H1 (cell line): Measurements from ENCODE around the gene ABCF2. TPM values are rescaled to one million over a fixed set of nuclear protein-coding genes. Genes with fewer than 3 reads are reported as not detected.

Experiments used
- CTCF ChIA-PET: fragments of 300-600 bp; sonication (Branson Sonifier 250); formaldehyde crosslinking; loops from one replicate; lab custom pipeline; 2021; ENCODE audit not compliant: partially characterized antibody; lab: Charles Lee
- POLR2A ChIA-PET: fragments of 300-600 bp; sonication (Branson Sonifier 250); formaldehyde crosslinking; loops from one replicate; lab custom pipeline; 2021; ENCODE audit warnings: inconsistent platforms; ENCODE audit not compliant: partially characterized antibody; lab: Charles Lee
- DNase-seq, 2 experiments: peaks; one replicate each; pipeline versions ENCODE4 v3.0.0 to v3.0.0-alpha.2; 2010 to 2022; ENCODE audit warnings: low spot score in 2 of 2, low read depth in 1 of 2, mixed read lengths in 1 of 2
- FAIRE-seq: peaks from 2 replicates; lab custom pipeline; 2011; peaks lifted over from hg19 to GRCh38; lab: Jason Lieb, UNC
- H2AFZ ChIP-seq: 2 replicates; pipeline ENCODE4 v1.8.1; 2012; ENCODE audit warnings: low read length, inconsistent platforms
- H2AK5ac ChIP-seq: 2 replicates; pipeline ENCODE4 v1.6.1; 2013; ENCODE audit warnings: low read depth, low read length
- H2BK120ac ChIP-seq: replicated peaks from 2 replicates; pipeline ENCODE3; 2013; ENCODE audit warnings: low read depth, low read length, inconsistent platforms
- H2BK12ac ChIP-seq: 2 replicates; pipeline ENCODE4 v1.6.1; 2013; ENCODE audit warnings: low read depth, low read length
- H2BK15ac ChIP-seq: 2 replicates; pipeline ENCODE4 v1.6.1; 2013; ENCODE audit warnings: low read length
- H2BK20ac ChIP-seq: 2 replicates; pipeline ENCODE4 v1.6.1; 2013; ENCODE audit warnings: low read length
- H2BK5ac ChIP-seq: 2 replicates; pipeline ENCODE4 v1.6.1; 2013; ENCODE audit warnings: low read depth, low read length
- H3K14ac ChIP-seq: 2 replicates; pipeline ENCODE4 v1.6.1; 2013; ENCODE audit warnings: inconsistent platforms; ENCODE audit not compliant: insufficient read length
- H3K18ac ChIP-seq: 2 replicates; pipeline ENCODE4 v1.6.1; 2013; ENCODE audit warnings: low read length; ENCODE audit errors: extremely low read depth
- H3K23ac ChIP-seq: 2 replicates; pipeline ENCODE4 v1.6.1; 2013; ENCODE audit warnings: inconsistent platforms; ENCODE audit not compliant: insufficient read length
- H3K23me2 ChIP-seq: 2 replicates; pipeline ENCODE4 v1.6.1; 2013; ENCODE audit warnings: low read depth, low read length
- H3K27ac ChIP-seq: 2 replicates; pipeline ENCODE4 v1.6.1; 2011; ENCODE audit warnings: low read depth, low read length, inconsistent platforms
- H3K27me3 ChIP-seq, 4 experiments: replicated peaks in 1 of 4; 1 replicate in 1 of 4; 2 replicates in 3 of 4; pipeline versions ENCODE4 v1.6.1 to v1.8.1; 2011 to 2013; ENCODE audit warnings: low read length in 3 of 4, mild to moderate bottlenecking in 3 of 4, inconsistent platforms in 2 of 4, mixed read lengths in 2 of 4, moderate library complexity in 1 of 4; ENCODE audit not compliant: control insufficient read depth in 3 of 4, insufficient read depth in 3 of 4; ENCODE audit errors: extremely low read depth in 1 of 4
- H3K36me3 ChIP-seq, 4 experiments: 2 replicates each; pipeline versions ENCODE4 v1.6.1 to v1.8.1; 2011 to 2013; ENCODE audit warnings: mild to moderate bottlenecking in 4 of 4, low read length in 3 of 4, moderate library complexity in 2 of 4, control low read depth in 1 of 4, inconsistent platforms in 1 of 4; ENCODE audit not compliant: insufficient read depth in 4 of 4, control insufficient read depth in 2 of 4
- H3K4ac ChIP-seq: replicated peaks from 2 replicates; pipeline ENCODE3; 2013; ENCODE audit warnings: low read length, low read depth, mixed read lengths, inconsistent platforms; ENCODE audit not compliant: insufficient read length
- H3K4me1 ChIP-seq, 4 experiments: replicated peaks in 1 of 4; 1 replicate in 1 of 4; 2 replicates in 3 of 4; pipeline versions ENCODE4 v1.6.1 to v1.8.1; 2011 to 2013; ENCODE audit warnings: low read length in 3 of 4, inconsistent platforms in 2 of 4, mixed read lengths in 1 of 4; ENCODE audit not compliant: insufficient read depth in 4 of 4, control insufficient read depth in 3 of 4
- H3K4me2 ChIP-seq, 2 experiments: 2 replicates each; pipeline versions ENCODE4 v1.6.1 to v1.8.1; 2011 to 2013; ENCODE audit warnings: low read depth in 2 of 2, low read length in 2 of 2, control low read depth in 1 of 2, inconsistent platforms in 1 of 2, mild to moderate bottlenecking in 1 of 2; ENCODE audit not compliant: insufficient read depth in 1 of 2
- H3K4me3 ChIP-seq, 4 experiments: fragments of 200-600, 300-600 bp in 1 of 4; sonication (generic), shearing (Covaris generic), sonication (Bioruptor Twin) in 1 of 4; 2 replicates each; pipeline versions ENCODE4 v1.5.1 to v1.8.1; 2011 to 2016; ENCODE audit warnings: low read length in 4 of 4, low read depth in 3 of 4, control low read depth in 2 of 4, inconsistent platforms in 2 of 4, mild to moderate bottlenecking in 2 of 4, mixed read lengths in 1 of 4, moderate library complexity in 1 of 4; ENCODE audit not compliant: insufficient read depth in 2 of 4; ENCODE audit errors: extremely low read depth in 1 of 4
- H3K56ac ChIP-seq: replicated peaks from 2 replicates; pipeline ENCODE3; 2013; ENCODE audit warnings: low read depth, mild to moderate bottlenecking, mixed read lengths, low read length, inconsistent platforms; ENCODE audit not compliant: insufficient read length
- H3K79me1 ChIP-seq: 2 replicates; pipeline ENCODE4 v1.6.1; 2013; ENCODE audit warnings: low read depth, low read length, control low read depth
- H3K79me2 ChIP-seq, 2 experiments: 2 replicates each; pipeline versions ENCODE4 v1.6.1 to v1.8.1; 2012 to 2013; ENCODE audit warnings: low read length in 2 of 2, mild to moderate bottlenecking in 2 of 2, inconsistent platforms in 1 of 2; ENCODE audit not compliant: insufficient read depth in 2 of 2, control insufficient read depth in 1 of 2
- H3K9ac ChIP-seq, 4 experiments: replicated peaks in 1 of 4; 1 replicate in 1 of 4; 2 replicates in 3 of 4; pipeline versions ENCODE4 v1.6.1 to v1.8.1; 2011 to 2013; ENCODE audit warnings: low read depth in 3 of 4, low read length in 3 of 4, control low read depth in 2 of 4, mild to moderate bottlenecking in 2 of 4, moderate library complexity in 2 of 4, inconsistent platforms in 1 of 4; ENCODE audit errors: extremely low read depth in 1 of 4
- H3K9me3 ChIP-seq, 2 experiments: 2 replicates each; pipeline versions ENCODE4 v1.6.1 to v1.8.1; 2012 to 2013; ENCODE audit warnings: mild to moderate bottlenecking in 2 of 2, moderate library complexity in 2 of 2, control low read depth in 1 of 2, inconsistent platforms in 1 of 2, low read depth in 1 of 2, low read length in 1 of 2, mixed read lengths in 1 of 2; ENCODE audit not compliant: insufficient read depth in 2 of 2
- H4K20me1 ChIP-seq, 2 experiments: replicated peaks in 1 of 2; 2 replicates each; pipeline versions ENCODE3 to v1.8.1; 2011 to 2013; ENCODE audit warnings: inconsistent platforms in 2 of 2, low read length in 2 of 2, mild to moderate bottlenecking in 1 of 2; ENCODE audit not compliant: insufficient read depth in 2 of 2, control insufficient read depth in 1 of 2
- H4K5ac ChIP-seq: 2 replicates; pipeline ENCODE4 v1.6.1; 2013; ENCODE audit warnings: low read length, low read depth, mixed read lengths, inconsistent platforms; ENCODE audit not compliant: insufficient read length
- H4K8ac ChIP-seq: 2 replicates; pipeline ENCODE4 v1.8.0; 2013; ENCODE audit warnings: mild to moderate bottlenecking, moderate library complexity, low read length, inconsistent platforms; ENCODE audit not compliant: insufficient read depth; ENCODE audit errors: extremely low read depth
- H4K91ac ChIP-seq: replicated peaks from 2 replicates; pipeline ENCODE3; 2013; ENCODE audit warnings: low read length, mixed read lengths, inconsistent platforms; ENCODE audit not compliant: insufficient read length
- CTCF ChIP-seq, 3 experiments: IDR thresholded peaks; 1 replicate in 2 of 3; 2 replicates in 1 of 3; pipeline versions ENCODE4 v1.5.1 to v1.6.1; 2011; ENCODE audit warnings: low read length in 3 of 3, mild to moderate bottlenecking in 3 of 3, inconsistent platforms in 2 of 3, low read depth in 1 of 3, moderate library complexity in 1 of 3; ENCODE audit not compliant: insufficient read depth in 1 of 3; ENCODE audit errors: control extremely low read depth in 1 of 3
- E2F6 ChIP-seq: IDR thresholded peaks from 2 replicates; pipeline ENCODE4 v1.6.1; 2012; ENCODE audit warnings: inconsistent platforms
- GABPA ChIP-seq: IDR thresholded peaks from 2 replicates; pipeline ENCODE4 v1.6.1; 2011; ENCODE audit warnings: mild to moderate bottlenecking, low read length, moderate library complexity, borderline replicate concordance; ENCODE audit not compliant: insufficient read depth
- GTF2F1 ChIP-seq: IDR thresholded peaks from 2 replicates; pipeline ENCODE4 v1.6.1; 2012; ENCODE audit warnings: low read depth, low read length, improper control_type of control experiment, borderline replicate concordance
- MAX ChIP-seq: IDR thresholded peaks from 2 replicates; pipeline ENCODE4 v1.6.1; 2012; ENCODE audit warnings: inconsistent platforms
- POU5F1 ChIP-seq: IDR thresholded peaks from 2 replicates; pipeline ENCODE4 v1.6.1; 2011; ENCODE audit warnings: low read depth, mild to moderate bottlenecking, low read length, moderate library complexity
- RBBP5 ChIP-seq: IDR thresholded peaks from 2 replicates; pipeline ENCODE4 v1.7.1; 2012; ENCODE audit warnings: low read depth, mild to moderate bottlenecking, inconsistent platforms, low read length, moderate library complexity, borderline replicate concordance
- SP1 ChIP-seq: IDR thresholded peaks from 2 replicates; pipeline ENCODE4 v1.6.1; 2011; ENCODE audit warnings: low read depth, low read length
- SP4 ChIP-seq: IDR thresholded peaks from 2 replicates; pipeline ENCODE4 v1.6.1; 2012; ENCODE audit warnings: low read length, inconsistent platforms
- WGBS, 2 experiments: shearing (Covaris generic) in 1 of 2; methylation state at CpG; one replicate each; pipeline versions ENCODE4 v1.1.6 to v1.1.7; 2013 to 2015; ENCODE audit warnings: low lambda C conversion rate in 2 of 2, mixed read lengths in 2 of 2, inconsistent platforms in 1 of 2, low coverage in 1 of 2, missing lambda C conversion rate in 1 of 2; ENCODE audit not compliant: insufficient replicate concordance in 2 of 2, insufficient coverage in 1 of 2, insufficient read length in 1 of 2; ENCODE audit errors: extremely low coverage in 1 of 2, missing lambda C conversion rate in 1 of 2; 5-methylcytosine and 5-hydroxymethylcytosine counted together
- polyA plus RNA-seq, 7 experiments: library from polyadenylated mRNA; depleted of rRNA in 3 of 7; stranded (reverse) in 5 of 7; unstranded in 2 of 7; fragments of >200 nt in 5 of 7; fragments of 200-250 nt in 2 of 7; gene quantifications; 1 replicate in 5 of 7; 2 replicates in 1 of 7; 4 replicates in 1 of 7; pipeline versions ENCODE4 v1.2.1 to v1.2.3, GENCODE V29; 2011 to 2013; ENCODE audit warnings: missing spikeins in 2 of 7, mixed read lengths in 2 of 7
- total RNA-seq: library from RNA; stranded (reverse); fragmentation: NEBNext Ultra II Directional; extraction: Animal tissue kit (Norgen Biotek cat#: 25700); gene quantifications from 2 replicates; pipeline ENCODE4 v1.2.1, GENCODE V29; 2021

ABCF2 gene
- total and polyA plus RNA-seq, 2 of the 8 experiments (the other 6 are each of a cell fraction or from before 2014, with no cell fraction given), result 28.0 to 55.0 TPM

DNA sequence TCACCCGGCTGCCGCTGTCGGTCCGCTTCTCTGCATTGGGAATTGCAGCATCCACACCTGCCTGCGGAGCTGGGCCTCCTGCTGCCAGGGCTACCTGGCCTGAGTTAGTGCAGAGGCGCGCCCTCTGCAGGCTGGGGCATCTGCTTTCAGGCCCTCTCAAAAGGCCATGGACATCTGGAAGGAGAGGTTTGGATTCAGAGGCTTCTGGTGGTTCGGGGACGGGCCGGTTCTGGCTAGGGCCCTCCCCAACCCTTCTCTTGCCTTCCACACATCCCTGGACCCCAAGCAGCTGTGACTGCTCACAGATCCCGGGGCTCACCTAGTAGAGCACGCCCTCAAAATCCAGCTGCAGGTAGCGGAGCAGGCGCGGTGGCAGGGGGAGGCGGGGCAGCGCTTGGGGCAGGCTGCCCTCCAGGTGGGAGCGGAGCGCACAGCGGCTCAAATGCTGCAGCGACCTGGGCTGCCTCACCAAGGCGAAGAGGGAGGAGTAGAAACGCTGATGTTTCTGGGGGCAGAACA lies 51.2 kb downstream of the ABCF2 start:
- no peak overlapping the region for H3K14ac ChIP-seq
- H2BK120ac ChIP-seq, result no peak overlapping the region
- H4K20me1 ChIP-seq, result peaks cover 0 to 1% of the 10 kb centered on the region in 2 experiments
- H3K79me2 ChIP-seq, result no peaks in the 10 kb centered on the region
- H4K91ac ChIP-seq, result no peak overlapping the region
- peaks cover 10 to 35% (median 30%) of the 10 kb centered on the region in 4 experiments for H3K27me3 ChIP-seq
- H2BK20ac ChIP-seq, result no peak overlapping the region
- H3K9me3 ChIP-seq, result peaks cover 1 to 14% of the 10 kb centered on the region in 2 experiments; a peak in 2 of 4 replicates
- DNase-seq (peak in 1 of 2 experiments; percentile 64), FAIRE-seq (no peak)
- H3K4ac ChIP-seq, result no peak overlapping the region
- POLR2A ChIA-PET, result interaction anchor here (0.9 to 1.4 kb wide), 2 partner anchors 9 to 50 kb away, joined by 3 to 6 read pairs; no protein-coding TSS in a partner anchor
- no peak overlapping the region for H3K18ac ChIP-seq
- no peak overlapping the region for H2AFZ ChIP-seq
- peaks cover 0 to 6% (median 0%) of the 10 kb centered on the region in 4 experiments; a peak in 1 of 8 replicates for H3K36me3 ChIP-seq
- peak overlapping the region in 1 of 4 experiments; percentile 23; a peak in 1 of 8 replicates for H3K4me3 ChIP-seq
- H3K56ac ChIP-seq, result no peak overlapping the region
- WGBS, 2 experiments, result 60% methylated on average over 21 of the region's 23 CpGs; no CpG with 5 or more reads in 1 of the 2 experiments
- no peak overlapping the region for H2BK15ac ChIP-seq
- no peaks in the 10 kb centered on the region for H3K79me1 ChIP-seq
- peak overlapping the region in 1 of 2 experiments; percentile 41; a peak in 2 of 4 replicates for H3K4me2 ChIP-seq
- no peak overlapping the region for H4K8ac ChIP-seq
- H2BK5ac ChIP-seq, result no peak overlapping the region
- no peak overlapping the region for H2BK12ac ChIP-seq
- H4K5ac ChIP-seq, result no peak overlapping the region
- H3K4me1 ChIP-seq, result no peaks in the 10 kb centered on the region; a peak in 1 of 7 replicates
- CTCF ChIA-PET, result interaction anchor here (0.6 to 7.4 kb wide), 18 partner anchors 10 to 158 kb away, joined by 3 to 52 read pairs (median 5); no protein-coding TSS in a partner anchor
- no peaks in the 10 kb centered on the region for H3K23me2 ChIP-seq
- H3K27ac ChIP-seq, result no peak overlapping the region
- H2AK5ac ChIP-seq, result no peak overlapping the region
- no peak overlapping the region for H3K23ac ChIP-seq
- H3K9ac ChIP-seq, result no peak overlapping the region
- no peak for TF ChIP-seq SP1
- no peak for TF ChIP-seq POU5F1
- TF ChIP-seq CTCF (IDR thresholded peaks at IDR 0.05; ENCODE audit: control extremely low read depth in 1 of 3, insufficient read depth in 1 of 3, low read depth in 1 of 3, low read length in 3 of 3), result peak in 2 of 3 experiments; percentile 67 to 70; a peak in 3 of 4 replicates
- peak; percentile 34; the same call in 1 of the 2 replicates for TF ChIP-seq E2F6
- TF ChIP-seq GTF2F1, result no peak
- TF ChIP-seq GABPA, result 0 out of 2 replicates have a peak, but pooled peaks have one; percentile 33
- 0 out of 2 replicates have a peak, but pooled peaks have one; percentile 6 for TF ChIP-seq MAX
- no peak for TF ChIP-seq SP4
- TF ChIP-seq RBBP5, result no peak
